PFSK-1 (cell line): ENCODE data around the gene CCN2.

Experiments used
- POLR2AphosphoS5 ChIP-seq: IDR thresholded peaks from 2 replicates; pipeline ENCODE4 v1.6.1; 2012; ENCODE audit warnings: low read depth, mild to moderate bottlenecking, control low read depth, low read length, moderate library complexity
- REST ChIP-seq, 2 experiments: IDR thresholded peaks; 2 replicates each; pipeline versions ENCODE4 v1.6.1 to v1.8.0; 2011 to 2012; ENCODE audit warnings: low read depth in 2 of 2, low read length in 2 of 2, control low read depth in 1 of 2, inconsistent platforms in 1 of 2, mild to moderate bottlenecking in 1 of 2, moderate library complexity in 1 of 2; ENCODE audit not compliant: insufficient read depth in 1 of 2
- SIN3A ChIP-seq: IDR thresholded peaks from 2 replicates; pipeline ENCODE4 v1.6.1; 2012; ENCODE audit warnings: mild to moderate bottlenecking, low read length, moderate library complexity, borderline replicate concordance; ENCODE audit not compliant: insufficient read depth

GRCh38 chr6:131970076-131970859 lies 19.1 kb upstream of the CCN2 start:
- no peak for TF ChIP-seq REST (IDR thresholded peaks at IDR 0.05; ENCODE audit: insufficient read depth in 1 of 2, low read depth in 2 of 2, low read length in 2 of 2)
- no peak for TF ChIP-seq POLR2AphosphoS5
- TF ChIP-seq SIN3A = no peak
